Hepatocyte (in vitro differentiated cells): ENCODE results near the gene CDR2L.

Experiments used
- CTCF ChIP-seq: fragments of 200-600 bp; sonication (generic); IDR thresholded peaks from 2 replicates; pipeline ENCODE4 v1.5.1; 2016; ENCODE audit warnings: antibody characterized with exemption, mild to moderate bottlenecking; ENCODE audit not compliant: poor library complexity
- EZH2 ChIP-seq: fragments of 200-600 bp; sonication (generic); IDR thresholded peaks from 2 replicates; pipeline ENCODE4 v1.6.1; 2016; ENCODE audit warnings: antibody characterized with exemption, mild to moderate bottlenecking, borderline replicate concordance
- EZH2phosphoT487 ChIP-seq: fragments of 200-600 bp; sonication (generic); IDR thresholded peaks from one replicate; pipeline ENCODE4 v1.6.1; 2018; ENCODE audit warnings: antibody characterized with exemption, mild to moderate bottlenecking, low read depth, moderate library complexity; ENCODE audit not compliant: unreplicated experiment, severe bottlenecking

GRCh38 chr17:74961657-74962350, 25.6 kb upstream of the CDR2L start:
- TF ChIP-seq CTCF = peak; percentile 73
- TF ChIP-seq EZH2phosphoT487 = no peak
- no peak for TF ChIP-seq EZH2
